Fibroblast of lung (primary cell): ENCODE results near the gene TRPM3.

Experiments
- EZH2 ChIP-seq: IDR thresholded peaks from 2 replicates; pipeline ENCODE4 v1.5.1; 2012; ENCODE audit warnings: low read length, control low read depth, mild to moderate bottlenecking; ENCODE audit errors: missing control alignments
- TF ChIP-seq, protein P1 (sequence below), 2 donors: IDR thresholded peaks in 1 of 2; conservative IDR thresholded peaks in 1 of 2; 1 replicate in 1 of 2; 2 replicates in 1 of 2; pipeline ENCODE4 v1.5.1; 2011 to 2012; ENCODE audit warnings: low read length in 2 of 2, control low read depth in 1 of 2, inconsistent platforms in 1 of 2, low read depth in 1 of 2, mild to moderate bottlenecking in 1 of 2

DNA sequence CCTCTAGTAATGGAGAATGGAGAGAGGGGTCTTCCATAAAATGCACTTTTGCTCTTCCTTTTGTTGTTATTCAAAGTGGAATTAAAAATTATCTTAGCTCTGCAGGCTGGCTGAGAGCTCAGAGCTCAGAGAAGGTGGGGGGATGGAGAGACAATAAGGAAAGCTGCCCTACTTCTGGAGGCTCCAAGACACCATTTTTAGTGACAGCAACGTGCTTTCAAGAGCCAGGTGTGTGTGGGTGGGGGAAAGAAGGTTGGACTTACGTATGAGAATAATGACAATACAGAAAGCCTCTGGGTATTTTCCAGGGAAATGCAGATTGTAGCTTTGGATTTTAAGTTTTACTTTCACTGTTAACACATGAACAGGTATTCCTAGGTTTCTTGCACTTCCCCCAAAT is 173.9 kb downstream of the TRPM3 start:
- TF ChIP-seq, protein P1, sequence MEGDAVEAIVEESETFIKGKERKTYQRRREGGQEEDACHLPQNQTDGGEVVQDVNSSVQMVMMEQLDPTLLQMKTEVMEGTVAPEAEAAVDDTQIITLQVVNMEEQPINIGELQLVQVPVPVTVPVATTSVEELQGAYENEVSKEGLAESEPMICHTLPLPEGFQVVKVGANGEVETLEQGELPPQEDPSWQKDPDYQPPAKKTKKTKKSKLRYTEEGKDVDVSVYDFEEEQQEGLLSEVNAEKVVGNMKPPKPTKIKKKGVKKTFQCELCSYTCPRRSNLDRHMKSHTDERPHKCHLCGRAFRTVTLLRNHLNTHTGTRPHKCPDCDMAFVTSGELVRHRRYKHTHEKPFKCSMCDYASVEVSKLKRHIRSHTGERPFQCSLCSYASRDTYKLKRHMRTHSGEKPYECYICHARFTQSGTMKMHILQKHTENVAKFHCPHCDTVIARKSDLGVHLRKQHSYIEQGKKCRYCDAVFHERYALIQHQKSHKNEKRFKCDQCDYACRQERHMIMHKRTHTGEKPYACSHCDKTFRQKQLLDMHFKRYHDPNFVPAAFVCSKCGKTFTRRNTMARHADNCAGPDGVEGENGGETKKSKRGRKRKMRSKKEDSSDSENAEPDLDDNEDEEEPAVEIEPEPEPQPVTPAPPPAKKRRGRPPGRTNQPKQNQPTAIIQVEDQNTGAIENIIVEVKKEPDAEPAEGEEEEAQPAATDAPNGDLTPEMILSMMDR (conservative IDR thresholded peaks at IDR 0.05 in 1 of 2, IDR thresholded peaks at IDR 0.05 in 1 of 2; ENCODE audit: low read depth in 1 of 2, low read length in 2 of 2): no peak
- no peak for TF ChIP-seq EZH2
